Spinal cord (tissue), 10 donors: Measurements from ENCODE around the gene ATXN1. TPM values are rescaled to one million over a fixed set of nuclear protein-coding genes. Genes with fewer than 3 reads are reported as not detected.

ENCODE experiments used
- DNase-seq, 6 donors: peaks; one replicate each; pipeline versions ENCODE4 v3.0.0 to v3.0.0-alpha.2; 2013 to 2015; ENCODE audit warnings: low spot score in 6 of 6, low read depth in 4 of 6
- H3K27ac ChIP-seq: one replicate; pipeline ENCODE4 v1.5.1; 2013; ENCODE audit warnings: low read depth, low read length, control low read depth
- H3K27me3 ChIP-seq: one replicate; pipeline ENCODE4 v1.6.1; 2013; ENCODE audit warnings: low read length; ENCODE audit not compliant: control insufficient read depth, insufficient read depth
- H3K36me3 ChIP-seq: one replicate; pipeline ENCODE4 v1.6.1; 2013; ENCODE audit warnings: low read length; ENCODE audit not compliant: control insufficient read depth, insufficient read depth
- H3K4me1 ChIP-seq: one replicate; pipeline ENCODE4 v1.6.1; 2013; ENCODE audit warnings: low read length; ENCODE audit not compliant: control insufficient read depth, insufficient read depth
- H3K4me3 ChIP-seq: one replicate; pipeline ENCODE4 v1.5.1; 2013; ENCODE audit warnings: low read depth, low read length, control low read depth
- H3K9me3 ChIP-seq: one replicate; pipeline ENCODE4 v1.6.1; 2013; ENCODE audit warnings: low read length; ENCODE audit not compliant: control insufficient read depth, insufficient read depth
- WGBS: methylation state at CpG from one replicate; pipeline ENCODE4 v1.1.5; 2013; ENCODE audit warnings: missing lambda C conversion rate; ENCODE audit not compliant: insufficient coverage; 5-methylcytosine and 5-hydroxymethylcytosine counted together
- polyA plus RNA-seq, 2 donors: library from polyadenylated mRNA; unstranded; fragments of 120-200 nt; gene quantifications; one replicate each; pipeline ENCODE4 v1.2.1, GENCODE V29; 2013; ENCODE audit not compliant: insufficient read length in 2 of 2
- total RNA-seq, 2 donors: library from RNA; depleted of rRNA in 1 of 2; stranded (reverse); fragments of 120-200 nt in 1 of 2; fragments of >200 nt in 1 of 2; gene quantifications; one replicate each; pipeline versions ENCODE4 v1.2.3 to v1.2.4, GENCODE V29; 2013 to 2014
- donor health status: healthy.

The ATXN1 gene
- total and polyA plus RNA-seq, 4 donors = 20.2 to 50.1 (median 31.7) TPM

DNA sequence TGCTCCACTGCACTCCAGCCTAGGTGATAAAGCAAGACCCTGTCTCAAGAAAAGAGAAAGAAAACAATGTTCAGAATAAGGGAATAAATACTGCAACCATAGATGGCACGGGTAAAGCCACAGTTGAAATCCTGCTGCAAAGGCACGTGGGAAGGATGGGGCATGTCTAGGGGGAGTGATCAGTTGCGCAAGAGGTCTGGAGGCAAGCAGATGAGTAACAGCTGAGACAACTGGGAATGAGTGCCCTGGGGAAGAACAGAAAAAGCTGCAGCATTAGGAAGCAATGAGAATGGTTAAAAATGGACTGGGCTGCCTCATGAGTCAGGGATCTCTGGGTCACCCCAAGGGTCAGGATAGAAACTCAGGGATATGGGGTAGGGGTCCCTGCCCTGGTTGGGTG lies 426.6 kb downstream of the ATXN1 start:
- Histone ChIP-seq H3K36me3 (peaks cover 2% of the 10 kb centered on the region), H3K9me3 (no peaks in the 10 kb centered on the region), H3K27ac (no peak overlapping the region), H3K4me3 (no peak overlapping the region), H3K27me3 (no peaks in the 10 kb centered on the region), H3K4me1 (peaks cover 38% of the 10 kb centered on the region)
- no peak for DNase-seq
- WGBS = 89% methylated on average over 3 of the region's 3 CpGs

DNA sequence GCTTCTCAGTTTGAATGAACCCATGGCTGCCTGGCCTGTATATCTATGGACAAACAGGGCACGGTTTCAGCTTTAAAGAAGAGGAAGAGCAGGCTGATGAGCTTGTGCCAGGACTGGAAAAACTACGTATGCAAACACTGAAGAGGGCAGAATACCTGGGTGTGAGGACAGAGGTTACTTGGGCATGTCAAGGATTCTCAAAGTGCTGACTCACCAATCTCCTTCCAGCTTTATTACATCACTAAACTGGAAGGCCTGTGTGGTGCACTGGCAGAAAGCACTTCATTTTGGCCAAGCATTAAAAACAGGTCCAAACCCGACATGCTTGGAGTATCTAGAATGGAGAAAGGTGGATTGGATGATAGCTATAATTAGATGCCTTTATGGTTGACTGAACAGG lies 427.7 kb downstream of the ATXN1 start:
- H3K36me3 ChIP-seq = peaks cover 2% of the 10 kb centered on the region
- 100% methylated on average over 1 of the region's 3 CpGs for WGBS
- no peaks in the 10 kb centered on the region for H3K9me3 ChIP-seq
- H3K4me3 ChIP-seq = no peak overlapping the region
- no peak for DNase-seq
- H3K4me1 ChIP-seq = peaks cover 30% of the 10 kb centered on the region
- no peak overlapping the region for H3K27ac ChIP-seq
- no peaks in the 10 kb centered on the region for H3K27me3 ChIP-seq

DNA sequence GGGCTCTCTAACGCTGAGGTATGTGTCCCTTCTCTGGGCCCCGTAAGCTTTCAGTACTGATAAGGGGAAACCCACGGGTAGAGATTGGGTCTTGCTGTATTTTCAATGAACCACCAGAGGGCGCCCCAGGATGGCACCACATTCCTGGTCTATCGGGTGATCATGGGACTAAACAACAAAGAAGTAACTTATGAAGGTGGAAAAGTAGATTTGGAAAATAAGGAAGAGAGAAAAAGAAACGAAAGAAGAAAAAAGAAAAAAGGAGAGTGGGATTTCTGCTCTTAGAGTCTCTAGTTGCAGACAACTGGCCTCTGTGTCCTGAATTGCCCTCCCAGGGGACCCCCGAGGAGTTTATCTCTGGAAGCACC lies 429.1 kb downstream of the ATXN1 start:
- peak overlapping the region; percentile 44 for H3K27ac ChIP-seq
- H3K9me3 ChIP-seq = no peaks in the 10 kb centered on the region
- peaks cover 23% of the 10 kb centered on the region for H3K4me1 ChIP-seq
- H3K36me3 ChIP-seq = peaks cover 13% of the 10 kb centered on the region
- DNase-seq = peak in 4 of 6 donors; percentile 80 to 96 (median 89)
- WGBS = 0% methylated on average over 5 of the region's 7 CpGs
- H3K27me3 ChIP-seq = no peaks in the 10 kb centered on the region
- H3K4me3 ChIP-seq = no peak overlapping the region

DNA sequence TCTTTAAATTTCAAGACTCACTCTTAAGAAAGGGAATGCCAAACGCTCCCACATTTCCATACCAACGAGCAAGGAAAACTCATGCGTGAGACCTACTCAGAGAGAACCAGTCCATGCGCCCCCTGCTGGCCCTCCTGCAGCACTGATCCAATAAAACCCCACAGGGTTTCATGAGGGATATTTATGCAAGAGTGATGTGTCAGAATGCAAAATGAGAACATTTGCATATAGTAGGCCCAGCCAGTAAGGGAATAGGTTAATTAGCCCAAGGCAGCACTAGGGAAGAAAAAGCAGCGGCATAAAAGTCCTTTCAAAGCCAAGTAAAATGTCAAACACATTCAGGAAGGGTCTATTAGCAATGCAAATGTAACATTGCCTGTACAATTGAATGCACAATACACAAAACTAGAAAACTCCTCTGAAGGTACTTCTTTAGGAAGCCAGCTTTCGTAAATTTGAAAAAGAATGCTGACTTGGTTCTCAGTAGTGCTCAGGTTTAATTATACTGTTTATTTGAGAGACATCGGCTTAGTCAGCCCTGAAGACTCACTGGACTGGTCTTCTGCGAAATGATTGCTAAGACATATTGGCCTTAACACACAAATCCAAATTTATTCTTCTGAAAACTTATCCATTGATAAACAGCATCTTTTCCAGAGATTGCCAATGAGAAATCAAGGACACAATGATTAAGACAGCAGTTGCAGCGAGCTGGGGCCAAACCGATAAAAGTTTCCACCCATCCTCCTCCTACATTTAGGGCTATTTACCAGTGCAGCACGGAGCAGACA lies 429.7 kb downstream of the ATXN1 start:
- Histone ChIP-seq H3K27ac (peak overlapping the region; percentile 44), H3K4me1 (peaks cover 17% of the 10 kb centered on the region), H3K9me3 (no peaks in the 10 kb centered on the region), H3K27me3 (no peaks in the 10 kb centered on the region), H3K4me3 (no peak overlapping the region), H3K36me3 (peaks cover 19% of the 10 kb centered on the region)
- 17% methylated on average over 2 of the region's 11 CpGs for WGBS
- DNase-seq = peak in 4 of 6 donors; percentile 55 to 93 (median 78)

DNA sequence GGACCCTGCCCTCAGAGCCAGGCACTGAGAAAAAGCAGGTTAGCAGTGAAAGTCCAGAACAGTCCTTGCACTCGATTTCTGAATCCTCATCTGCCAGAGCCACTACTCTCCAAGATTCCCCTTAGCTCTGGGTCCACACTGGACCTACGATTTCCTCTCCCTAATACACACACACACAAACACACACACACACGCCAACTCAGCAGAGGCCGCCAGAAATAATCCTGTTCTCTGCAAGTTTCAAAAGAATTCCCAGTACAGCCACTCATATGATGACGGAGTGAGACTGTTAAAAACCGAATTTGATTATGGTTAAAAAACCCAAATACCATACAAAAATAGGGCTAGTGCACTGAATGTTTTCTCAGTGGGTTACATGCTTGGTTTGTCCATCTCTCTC lies 432.0 kb downstream of the ATXN1 start:
- DNase-seq = no peak
- 65% methylated on average over 6 of the region's 6 CpGs for WGBS
- Histone ChIP-seq H3K27ac (no peak overlapping the region), H3K9me3 (no peaks in the 10 kb centered on the region), H3K4me1 (peaks cover 13% of the 10 kb centered on the region), H3K4me3 (no peak overlapping the region), H3K36me3 (peaks cover 23% of the 10 kb centered on the region), H3K27me3 (no peaks in the 10 kb centered on the region)

DNA sequence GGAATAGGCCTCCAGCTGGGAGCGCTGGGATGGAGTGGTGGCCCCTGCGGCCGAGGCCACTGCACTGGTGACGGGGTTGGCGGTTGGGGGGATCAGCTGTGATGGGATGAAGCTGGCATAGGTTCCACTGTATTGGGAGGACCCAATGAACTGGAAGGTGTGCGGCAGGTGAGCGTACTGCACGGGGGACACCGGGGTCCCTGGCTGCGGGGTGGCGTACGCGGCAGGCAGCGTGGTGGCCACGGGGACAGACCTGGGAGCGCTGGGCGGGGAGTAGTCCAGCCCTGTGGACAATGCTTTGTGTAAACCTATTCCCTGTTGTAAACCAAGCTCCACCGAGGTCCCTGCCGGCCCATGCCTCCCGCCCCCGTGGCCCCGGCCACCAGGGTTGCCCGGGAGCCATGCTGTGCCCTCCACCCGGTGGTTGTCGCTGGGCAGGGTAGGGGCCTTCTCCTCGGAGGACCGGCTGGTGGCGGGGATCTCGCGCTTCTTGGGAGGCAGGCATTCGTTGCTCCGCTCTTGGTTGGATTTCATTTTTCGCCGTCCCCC lies 433.4 kb downstream of the ATXN1 start:
- Histone ChIP-seq H3K27ac (no peak overlapping the region), H3K27me3 (no peaks in the 10 kb centered on the region), H3K36me3 (peaks cover 23% of the 10 kb centered on the region), H3K4me3 (no peak overlapping the region), H3K9me3 (no peaks in the 10 kb centered on the region), H3K4me1 (peaks cover 25% of the 10 kb centered on the region)
- WGBS = 94% methylated on average over 34 of the region's 34 CpGs
- no peak for DNase-seq

DNA sequence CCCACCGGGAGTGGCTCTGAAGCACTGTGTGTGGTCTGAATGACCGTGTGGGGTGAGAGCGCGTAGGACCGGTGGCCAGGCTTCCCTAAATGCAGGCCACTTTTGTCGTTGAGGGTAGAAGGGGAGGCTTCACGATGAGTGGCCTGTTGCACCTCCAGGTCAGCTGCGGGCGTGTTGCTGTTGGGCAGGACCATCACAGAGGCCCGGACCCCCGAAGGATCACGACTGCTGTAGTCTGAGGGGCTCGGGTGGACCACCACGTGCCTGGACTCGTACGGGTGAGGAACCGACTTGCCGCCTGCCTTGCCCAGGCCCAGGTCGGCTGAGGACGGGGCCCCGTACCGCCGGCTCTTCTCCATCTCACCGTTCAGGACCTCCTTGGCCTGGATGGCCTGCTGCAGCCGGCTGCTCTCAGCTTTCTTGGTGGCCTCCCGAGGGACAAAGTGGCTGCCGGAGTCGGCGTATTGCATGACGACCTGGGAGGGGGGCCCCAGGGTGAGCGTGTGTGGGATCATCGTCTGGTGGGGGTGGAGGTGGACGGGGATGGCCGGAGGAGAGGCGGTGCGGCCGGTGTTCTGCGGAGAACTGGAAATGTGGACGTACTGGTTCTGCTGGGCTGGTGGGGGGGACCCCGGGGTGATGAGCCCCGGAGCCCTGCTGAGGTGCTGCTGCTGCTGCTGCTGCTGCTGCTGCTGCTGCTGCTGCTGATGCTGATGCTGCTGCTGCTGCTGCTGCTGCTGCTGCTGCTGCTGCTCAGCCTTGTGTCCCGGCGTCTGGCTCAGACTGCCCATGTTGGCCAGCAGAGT lies 434.1 kb downstream of the ATXN1 start:
- H3K9me3 ChIP-seq = no peaks in the 10 kb centered on the region
- H3K36me3 ChIP-seq = peaks cover 23% of the 10 kb centered on the region
- WGBS = 97% methylated on average over 43 of the region's 43 CpGs
- peaks cover 25% of the 10 kb centered on the region for H3K4me1 ChIP-seq
- H3K27ac ChIP-seq = no peak overlapping the region
- H3K4me3 ChIP-seq = no peak overlapping the region
- H3K27me3 ChIP-seq = no peaks in the 10 kb centered on the region
- no peak for DNase-seq

DNA sequence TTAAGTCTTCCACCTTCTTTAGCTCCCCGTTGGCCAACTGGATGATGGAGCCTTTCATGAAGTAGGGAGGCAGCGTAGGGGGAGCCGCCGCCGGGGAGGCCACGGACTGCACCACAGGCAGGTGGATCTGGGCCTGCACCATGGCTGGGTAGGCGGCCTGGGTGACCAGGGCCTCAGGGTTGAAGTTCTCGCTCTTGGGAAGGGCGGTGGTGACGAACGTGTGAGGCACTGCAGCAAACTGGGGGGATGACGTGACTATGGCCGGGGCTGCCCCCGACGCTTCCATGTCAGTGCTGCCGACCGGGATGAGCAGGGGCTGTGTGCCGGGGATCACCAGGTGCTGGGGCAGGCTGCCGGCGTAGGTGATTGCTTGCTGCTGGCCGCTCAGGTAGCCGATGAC lies 434.7 kb downstream of the ATXN1 start:
- H3K36me3 ChIP-seq = peaks cover 26% of the 10 kb centered on the region
- DNase-seq = no peak
- H3K27me3 ChIP-seq = no peaks in the 10 kb centered on the region
- peaks cover 28% of the 10 kb centered on the region for H3K4me1 ChIP-seq
- H3K27ac ChIP-seq = no peak overlapping the region
- WGBS = over 99% methylated on average over 22 of the region's 22 CpGs
- H3K9me3 ChIP-seq = no peaks in the 10 kb centered on the region
- no peak overlapping the region for H3K4me3 ChIP-seq

DNA sequence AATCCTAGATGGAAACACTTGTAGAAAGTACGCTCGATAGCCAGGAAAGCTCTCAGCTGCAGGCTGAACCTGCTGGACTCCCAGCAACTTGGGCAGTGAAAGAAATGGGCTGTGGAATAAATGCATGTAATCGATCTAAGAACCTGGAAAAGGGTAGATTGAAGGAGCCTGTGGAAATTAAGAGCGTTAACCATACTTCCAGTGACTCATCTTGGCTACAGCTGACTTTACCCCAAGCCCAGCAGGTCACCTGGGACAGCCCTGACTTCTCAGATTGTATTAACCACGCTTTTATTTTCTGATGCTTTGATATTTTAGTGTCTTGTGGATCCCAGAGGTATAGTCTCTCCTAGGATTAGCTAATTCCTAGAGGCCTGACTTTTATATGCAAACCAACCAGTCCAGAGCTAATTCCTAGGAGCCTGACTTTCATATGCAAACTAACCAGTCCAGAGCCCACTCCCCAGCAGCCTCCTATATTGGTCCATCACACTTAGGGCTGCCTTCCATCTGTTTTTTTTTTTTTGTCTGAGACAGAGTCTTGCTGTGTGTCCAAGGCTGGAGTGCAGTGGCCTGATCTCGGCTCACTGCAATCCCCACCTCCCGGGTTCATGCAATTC lies 436.5 kb downstream of the ATXN1 start:
- Histone ChIP-seq H3K27me3 (no peaks in the 10 kb centered on the region), H3K36me3 (peaks cover 26% of the 10 kb centered on the region), H3K4me3 (no peak overlapping the region), H3K27ac (no peak overlapping the region), H3K9me3 (no peaks in the 10 kb centered on the region), H3K4me1 (peaks cover 40% of the 10 kb centered on the region)
- DNase-seq = no peak
- 83% methylated on average over 3 of the region's 7 CpGs for WGBS
